ENCODE data around the gene ZSWIM9. TPM values are rescaled to one million over a fixed set of nuclear protein-coding genes. Genes with fewer than 3 reads are reported as not detected.

ZSWIM9 gene
- total RNA-seq, 1 donor from 2014 or later: 1.6 TPM

- Histone ChIP-seq H3K9ac (ENCODE audit: low read depth in 1 of 3, low read length in 3 of 3) (peak overlapping the region; percentile 81 to 91 (median 86)), H3K4me3 (ENCODE audit: low read length in 3 of 3) (peak overlapping the region; percentile 93 to 98 (median 93)), H3K4me1 (ENCODE audit: control insufficient read depth in 3 of 3, insufficient read depth in 3 of 3, low read length in 3 of 3) (peaks cover 7 to 11% (median 8%) of the 10 kb centered on the region in 3 donors), H3K27ac (ENCODE audit: low read depth, low read length) (no peak overlapping the region), H3K9me3 (ENCODE audit: control insufficient read depth in 3 of 3, low read length in 3 of 3) (no peaks in the 10 kb centered on the region), H3K36me3 (ENCODE audit: control insufficient read depth in 3 of 3, insufficient read depth in 3 of 3, low read length in 3 of 3) (peaks cover 2 to 18% (median 14%) of the 10 kb centered on the region in 3 donors), H3K27me3 (ENCODE audit: control insufficient read depth in 3 of 3, insufficient read depth in 3 of 3, low read length in 3 of 3) (no peaks in the 10 kb centered on the region)
Measured at GRCh38 chr19:48170817-48171347, 402 bp downstream of the ZSWIM9 start.

- no peak overlapping the region for H3K9ac ChIP-seq (ENCODE audit: low read depth in 1 of 3, low read length in 3 of 3)
- peaks cover 2 to 18% (median 14%) of the 10 kb centered on the region in 3 donors for H3K36me3 ChIP-seq (ENCODE audit: control insufficient read depth in 3 of 3, insufficient read depth in 3 of 3, low read length in 3 of 3)
- no peaks in the 10 kb centered on the region for H3K9me3 ChIP-seq (ENCODE audit: control insufficient read depth in 3 of 3, low read length in 3 of 3)
- no peak overlapping the region for H3K4me3 ChIP-seq (ENCODE audit: low read length in 3 of 3)
- no peak overlapping the region for H3K27ac ChIP-seq (ENCODE audit: low read depth, low read length)
- H3K4me1 ChIP-seq (ENCODE audit: control insufficient read depth in 3 of 3, insufficient read depth in 3 of 3, low read length in 3 of 3): peaks cover 7 to 11% (median 8%) of the 10 kb centered on the region in 3 donors
- H3K27me3 ChIP-seq (ENCODE audit: control insufficient read depth in 3 of 3, insufficient read depth in 3 of 3, low read length in 3 of 3): no peaks in the 10 kb centered on the region
Measured at GRCh38 chr19:48171710-48172109, 1.2 kb downstream of the ZSWIM9 start.

GRCh38 chr19:48174445-48175030, 4.1 kb downstream of the ZSWIM9 start:
- Histone ChIP-seq H3K4me3 (ENCODE audit: low read length in 3 of 3) (no peak overlapping the region), H3K9me3 (ENCODE audit: control insufficient read depth in 3 of 3, low read length in 3 of 3) (no peaks in the 10 kb centered on the region), H3K27ac (ENCODE audit: low read depth, low read length) (no peak overlapping the region), H3K27me3 (ENCODE audit: control insufficient read depth in 3 of 3, insufficient read depth in 3 of 3, low read length in 3 of 3) (no peaks in the 10 kb centered on the region), H3K9ac (ENCODE audit: low read depth in 1 of 3, low read length in 3 of 3) (no peak overlapping the region), H3K4me1 (ENCODE audit: control insufficient read depth in 3 of 3, insufficient read depth in 3 of 3, low read length in 3 of 3) (peaks cover 7 to 9% (median 8%) of the 10 kb centered on the region in 3 donors), H3K36me3 (ENCODE audit: control insufficient read depth in 3 of 3, insufficient read depth in 3 of 3, low read length in 3 of 3) (peaks cover 2 to 23% (median 14%) of the 10 kb centered on the region in 3 donors)

GRCh38 chr19:48175578-48175977, 5.1 kb downstream of the ZSWIM9 start:
- Histone ChIP-seq H3K9me3 (ENCODE audit: control insufficient read depth in 3 of 3, low read length in 3 of 3) (no peaks in the 10 kb centered on the region), H3K9ac (ENCODE audit: low read depth in 1 of 3, low read length in 3 of 3) (no peak overlapping the region), H3K27me3 (ENCODE audit: control insufficient read depth in 3 of 3, insufficient read depth in 3 of 3, low read length in 3 of 3) (no peaks in the 10 kb centered on the region), H3K36me3 (ENCODE audit: control insufficient read depth in 3 of 3, insufficient read depth in 3 of 3, low read length in 3 of 3) (peaks cover 2 to 25% (median 14%) of the 10 kb centered on the region in 3 donors), H3K4me3 (ENCODE audit: low read length in 3 of 3) (no peak overlapping the region), H3K27ac (ENCODE audit: low read depth, low read length) (no peak overlapping the region), H3K4me1 (ENCODE audit: control insufficient read depth in 3 of 3, insufficient read depth in 3 of 3, low read length in 3 of 3) (peaks cover 6 to 9% (median 7%) of the 10 kb centered on the region in 3 donors)

- Histone ChIP-seq H3K9ac (ENCODE audit: low read depth in 1 of 3, low read length in 3 of 3) (no peak overlapping the region), H3K27me3 (ENCODE audit: control insufficient read depth in 3 of 3, insufficient read depth in 3 of 3, low read length in 3 of 3) (no peaks in the 10 kb centered on the region), H3K9me3 (ENCODE audit: control insufficient read depth in 3 of 3, low read length in 3 of 3) (no peaks in the 10 kb centered on the region), H3K27ac (ENCODE audit: low read depth, low read length) (no peak overlapping the region), H3K4me1 (ENCODE audit: control insufficient read depth in 3 of 3, insufficient read depth in 3 of 3, low read length in 3 of 3) (peaks cover under 1 to 3% (median 3%) of the 10 kb centered on the region in 3 donors), H3K36me3 (ENCODE audit: control insufficient read depth in 3 of 3, insufficient read depth in 3 of 3, low read length in 3 of 3) (peaks cover 2 to 25% (median 14%) of the 10 kb centered on the region in 3 donors), H3K4me3 (ENCODE audit: low read length in 3 of 3) (no peak overlapping the region)
Measured at GRCh38 chr19:48176226-48176625, 5.7 kb downstream of the ZSWIM9 start.

GRCh38 chr19:48181505-48181904, 11.0 kb downstream of the ZSWIM9 start:
- H3K27me3 ChIP-seq (ENCODE audit: control insufficient read depth in 3 of 3, insufficient read depth in 3 of 3, low read length in 3 of 3): no peaks in the 10 kb centered on the region
- no peak overlapping the region for H3K9ac ChIP-seq (ENCODE audit: low read depth in 1 of 3, low read length in 3 of 3)
- no peak overlapping the region for H3K27ac ChIP-seq (ENCODE audit: low read depth, low read length)
- H3K9me3 ChIP-seq (ENCODE audit: control insufficient read depth in 3 of 3, low read length in 3 of 3): peaks cover 0 to 3% (median 0%) of the 10 kb centered on the region in 3 donors
- H3K36me3 ChIP-seq (ENCODE audit: control insufficient read depth in 3 of 3, insufficient read depth in 3 of 3, low read length in 3 of 3): peaks cover 2 to 11% (median 4%) of the 10 kb centered on the region in 3 donors
- H3K4me1 ChIP-seq (ENCODE audit: control insufficient read depth in 3 of 3, insufficient read depth in 3 of 3, low read length in 3 of 3): no peaks in the 10 kb centered on the region
- no peak overlapping the region for H3K4me3 ChIP-seq (ENCODE audit: low read length in 3 of 3)

GRCh38 chr19:48182434-48182833, 12.0 kb downstream of the ZSWIM9 start:
- Histone ChIP-seq H3K27ac (ENCODE audit: low read depth, low read length) (no peak overlapping the region), H3K36me3 (ENCODE audit: control insufficient read depth in 3 of 3, insufficient read depth in 3 of 3, low read length in 3 of 3) (peaks cover 2 to 11% (median 4%) of the 10 kb centered on the region in 3 donors), H3K27me3 (ENCODE audit: control insufficient read depth in 3 of 3, insufficient read depth in 3 of 3, low read length in 3 of 3) (no peaks in the 10 kb centered on the region), H3K9ac (ENCODE audit: low read depth in 1 of 3, low read length in 3 of 3) (no peak overlapping the region), H3K4me3 (ENCODE audit: low read length in 3 of 3) (no peak overlapping the region), H3K9me3 (ENCODE audit: control insufficient read depth in 3 of 3, low read length in 3 of 3) (peaks cover 0 to 3% (median 0%) of the 10 kb centered on the region in 3 donors), H3K4me1 (ENCODE audit: control insufficient read depth in 3 of 3, insufficient read depth in 3 of 3, low read length in 3 of 3) (no peaks in the 10 kb centered on the region)

- H3K36me3 ChIP-seq (ENCODE audit: control insufficient read depth in 3 of 3, insufficient read depth in 3 of 3, low read length in 3 of 3): peaks cover 2 to 12% (median 7%) of the 10 kb centered on the region in 3 donors
- no peak overlapping the region for H3K27ac ChIP-seq (ENCODE audit: low read depth, low read length)
- H3K27me3 ChIP-seq (ENCODE audit: control insufficient read depth in 3 of 3, insufficient read depth in 3 of 3, low read length in 3 of 3): no peaks in the 10 kb centered on the region
- no peaks in the 10 kb centered on the region for H3K4me1 ChIP-seq (ENCODE audit: control insufficient read depth in 3 of 3, insufficient read depth in 3 of 3, low read length in 3 of 3)
- no peak overlapping the region for H3K4me3 ChIP-seq (ENCODE audit: low read length in 3 of 3)
- H3K9ac ChIP-seq (ENCODE audit: low read depth in 1 of 3, low read length in 3 of 3): no peak overlapping the region
- peaks cover 0 to 3% (median 0%) of the 10 kb centered on the region in 3 donors for H3K9me3 ChIP-seq (ENCODE audit: control insufficient read depth in 3 of 3, low read length in 3 of 3)
Measured at GRCh38 chr19:48183356-48183755, 12.9 kb downstream of the ZSWIM9 start.

- no peak overlapping the region for H3K27ac ChIP-seq (ENCODE audit: low read depth, low read length)
- H3K9me3 ChIP-seq (ENCODE audit: control insufficient read depth in 3 of 3, low read length in 3 of 3): peaks cover 0 to 3% (median 0%) of the 10 kb centered on the region in 3 donors
- no peak overlapping the region for H3K9ac ChIP-seq (ENCODE audit: low read depth in 1 of 3, low read length in 3 of 3)
- no peak overlapping the region for H3K4me3 ChIP-seq (ENCODE audit: low read length in 3 of 3)
- H3K36me3 ChIP-seq (ENCODE audit: control insufficient read depth in 3 of 3, insufficient read depth in 3 of 3, low read length in 3 of 3): peaks cover 7 to 9% (median 7%) of the 10 kb centered on the region in 3 donors
- H3K27me3 ChIP-seq (ENCODE audit: control insufficient read depth in 3 of 3, insufficient read depth in 3 of 3, low read length in 3 of 3): no peaks in the 10 kb centered on the region
- H3K4me1 ChIP-seq (ENCODE audit: control insufficient read depth in 3 of 3, insufficient read depth in 3 of 3, low read length in 3 of 3): no peaks in the 10 kb centered on the region
Measured at GRCh38 chr19:48186015-48186414, 15.5 kb downstream of the ZSWIM9 start.

GRCh38 chr19:48186541-48186991, 16.1 kb downstream of the ZSWIM9 start:
- H3K4me3 ChIP-seq (ENCODE audit: low read length in 3 of 3): no peak overlapping the region
- no peaks in the 10 kb centered on the region for H3K27me3 ChIP-seq (ENCODE audit: control insufficient read depth in 3 of 3, insufficient read depth in 3 of 3, low read length in 3 of 3)
- H3K9me3 ChIP-seq (ENCODE audit: control insufficient read depth in 3 of 3, low read length in 3 of 3): peaks cover 0 to 1% (median 0%) of the 10 kb centered on the region in 3 donors
- no peak overlapping the region for H3K9ac ChIP-seq (ENCODE audit: low read depth in 1 of 3, low read length in 3 of 3)
- no peaks in the 10 kb centered on the region for H3K4me1 ChIP-seq (ENCODE audit: control insufficient read depth in 3 of 3, insufficient read depth in 3 of 3, low read length in 3 of 3)
- H3K27ac ChIP-seq (ENCODE audit: low read depth, low read length): no peak overlapping the region
- peaks cover 5 to 7% (median 7%) of the 10 kb centered on the region in 3 donors for H3K36me3 ChIP-seq (ENCODE audit: control insufficient read depth in 3 of 3, insufficient read depth in 3 of 3, low read length in 3 of 3)

All from skeletal muscle tissue (tissue), 4 donors.